A549 treated with CORT108297 at 1 μM for 4 hours (cell line): Measurements from ENCODE around the gene SFTPA1. TPM values are rescaled to one million over a fixed set of nuclear protein-coding genes. Genes with fewer than 3 reads are reported as not detected.

Experiments used
- total RNA-seq: library from RNA; stranded (reverse); fragments of 200-300 nt; extraction: Qiagen RNA extraction; gene quantifications from 5 replicates; pipeline ENCODE4 v1.2.3, GENCODE V29; 2022

Gene SFTPA1
- not detected in 5 replicates for total RNA-seq

DNA sequence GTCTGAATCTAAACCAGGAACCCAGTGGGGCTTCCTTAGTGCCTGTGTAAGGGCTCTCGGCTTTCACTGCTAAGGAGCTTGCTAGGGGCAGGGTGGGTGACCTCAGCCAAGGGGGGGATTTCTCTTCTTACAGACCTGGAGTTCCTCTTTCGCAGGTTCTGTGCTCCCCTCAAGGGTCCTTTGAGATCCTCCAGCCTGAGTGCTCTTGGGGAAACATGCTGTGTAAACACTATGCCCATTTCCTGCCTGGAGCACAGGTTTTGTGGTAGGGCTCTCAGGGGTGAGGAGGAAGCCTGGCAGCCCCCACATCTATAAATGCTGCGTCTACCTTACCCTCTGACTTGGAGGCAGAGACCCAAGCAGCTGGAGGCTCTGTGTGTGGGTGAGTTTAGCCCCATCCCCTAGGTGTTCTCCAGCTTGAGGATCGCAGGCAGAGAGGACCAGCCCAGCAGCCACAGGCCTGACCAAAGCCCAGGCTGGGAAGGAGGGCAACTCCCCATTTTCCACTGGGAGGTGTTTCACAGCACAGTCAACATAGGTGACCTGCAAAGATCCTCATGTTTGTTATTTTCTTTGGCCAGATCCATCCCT is at the start of gene SFTPA1:
Gene SFTPA1 (plus strand): TSS at position 339 of the 591 bp plus-strand sequence. CDS start 887 bp downstream, outside the sequence.

Other genes with a start within 250 kb of the SFTPA1 start
- gene ZCCHC24, start 165.3 kb upstream of the SFTPA1 start, total RNA-seq, result 3.3 to 5.2 TPM (median 4.3 TPM) in 5 replicates
- gene EIF5AL1, start 98.4 kb upstream of the SFTPA1 start, total RNA-seq, result 2.2 to 3.2 TPM (median 2.4 TPM) in 5 replicates
- not detected in 5 replicates for gene SFTPA2, start 50.5 kb upstream of the SFTPA1 start, total RNA-seq
- 0.33 to 0.47 TPM (median 0.34 TPM) in 5 replicates for gene NUTM2B, start 92.3 kb downstream of the SFTPA1 start, total RNA-seq
- gene NUTM2E, start 215.8 kb downstream of the SFTPA1 start, total RNA-seq, result 0.27 to 0.53 TPM (median 0.36 TPM) in 5 replicates